ENCODE data around the gene GPR142.
A peak's percentile ranks its signal among the peaks of the same experiment; 100 is the strongest.

GPR142 gene

GRCh38 chr17:74345433-74346241 is 21.7 kb upstream of the GPR142 start:
- DNase-seq (ENCODE audit: low read depth) = peak; percentile 35

GRCh38 chr17:74347646-74348045 is 19.7 kb upstream of the GPR142 start:
- DNase-seq (ENCODE audit: low read depth) = no peak

- DNase-seq (ENCODE audit: low read depth) = no peak
Observed at GRCh38 chr17:74349120-74349519, 18.2 kb upstream of the GPR142 start.

GRCh38 chr17:74350486-74350885 is 16.8 kb upstream of the GPR142 start:
- DNase-seq (ENCODE audit: low read depth) = no peak

GRCh38 chr17:74351552-74352210 is 15.6 kb upstream of the GPR142 start:
- DNase-seq (ENCODE audit: low read depth) = no peak

- no peak for DNase-seq (ENCODE audit: low read depth)
Observed at GRCh38 chr17:74353446-74354060, 13.8 kb upstream of the GPR142 start.

GRCh38 chr17:74354123-74354522 is 13.2 kb upstream of the GPR142 start:
- DNase-seq (ENCODE audit: low read depth) = no peak

- no peak for DNase-seq (ENCODE audit: low read depth)
Observed at GRCh38 chr17:74354561-74354960, 12.7 kb upstream of the GPR142 start.

GRCh38 chr17:74355065-74355464 is 12.2 kb upstream of the GPR142 start:
- no peak for DNase-seq (ENCODE audit: low read depth)

- no peak for DNase-seq (ENCODE audit: low read depth)
Observed at GRCh38 chr17:74356646-74357465, 10.4 kb upstream of the GPR142 start.

- DNase-seq (ENCODE audit: low read depth) = no peak
Observed at GRCh38 chr17:74357466-74357809, 9.9 kb upstream of the GPR142 start.

- DNase-seq (ENCODE audit: low read depth) = no peak
Observed at GRCh38 chr17:74358697-74359096, 8.6 kb upstream of the GPR142 start.

- DNase-seq (ENCODE audit: low read depth) = no peak
Observed at GRCh38 chr17:74359916-74360315, 7.4 kb upstream of the GPR142 start.

- no peak for DNase-seq (ENCODE audit: low read depth)
Observed at GRCh38 chr17:74360899-74361229, 6.4 kb upstream of the GPR142 start.

GRCh38 chr17:74361230-74362068 is 5.9 kb upstream of the GPR142 start, which contains the start of gene BTBD17:
Gene BTBD17 (minus strand): TSS chr17:74361868. CDS start chr17:74361819, 49 bp downstream.
- DNase-seq (ENCODE audit: low read depth) = no peak

- no peak for DNase-seq (ENCODE audit: low read depth)
Observed at GRCh38 chr17:74362069-74362405, 5.3 kb upstream of the GPR142 start.

- no peak for DNase-seq (ENCODE audit: low read depth)
Observed at GRCh38 chr17:74362810-74363498, 4.4 kb upstream of the GPR142 start.

- no peak for DNase-seq (ENCODE audit: low read depth)
Observed at GRCh38 chr17:74368341-74369081, 1.2 kb downstream of the GPR142 start.

- DNase-seq (ENCODE audit: low read depth) = no peak
Observed at GRCh38 chr17:74369221-74369620, 1.9 kb downstream of the GPR142 start.
